Esophagus squamous epithelium (tissue), 5 donors: ENCODE data around the gene PDSS1. TPM values are rescaled to one million over a fixed set of nuclear protein-coding genes. Genes with fewer than 3 reads are reported as not detected.

Experiments used
- DNase-seq: peaks from one replicate; lab custom pipeline; 2025; lab: John Stamatoyannopoulos, UW
- H3K27ac ChIP-seq, 4 donors: fragments of 200-600 bp; sonication (generic); one replicate each; pipeline ENCODE4 v1.5.1; 2016 to 2019; ENCODE audit warnings: mild to moderate bottlenecking in 1 of 4
- H3K27me3 ChIP-seq, 4 donors: fragments of 200-600 bp; sonication (generic); 1 replicate in 3 of 4; 2 replicates in 1 of 4; pipeline versions ENCODE4 v1.5.1 to v1.6.0; 2017 to 2021; ENCODE audit warnings: antibody characterized with exemption in 1 of 4
- H3K36me3 ChIP-seq, 3 donors: fragments of 200-600 bp; sonication (generic); one replicate each; pipeline ENCODE4 v1.5.1; 2016 to 2019
- H3K4me1 ChIP-seq, 3 donors: fragments of 200-600 bp; sonication (generic); one replicate each; pipeline ENCODE4 v1.5.1; 2017 to 2019
- H3K4me3 ChIP-seq, 4 donors: fragments of 200-600 bp; sonication (generic); 1 replicate in 3 of 4; 2 replicates in 1 of 4; pipeline ENCODE4 v1.5.1; 2016 to 2019; ENCODE audit warnings: mild to moderate bottlenecking in 2 of 4, moderate library complexity in 1 of 4
- H3K9me3 ChIP-seq, 3 donors: fragments of 200-600 bp; sonication (generic); one replicate each; pipeline ENCODE4 v1.5.1; 2016 to 2019
- POLR2A ChIP-seq, 4 donors: fragments of 450-650 bp; IDR thresholded peaks; one replicate each; pipeline ENCODE4 v1.6.1; 2017; ENCODE audit warnings: antibody characterized with exemption in 4 of 4, mild to moderate bottlenecking in 4 of 4, moderate library complexity in 3 of 4
- WGBS, 2 donors: methylation state at CpG; one replicate each; pipeline ENCODE4 v1.1.5; 2018; 5-methylcytosine and 5-hydroxymethylcytosine counted together
- intact Hi-C: fragments of 100-400 bp; cut with DNase I; formaldehyde crosslinking; loops from one replicate; pipeline ENCODE4 v1.15.0; 2022
- total RNA-seq, 4 donors: library from RNA; depleted of rRNA; stranded (reverse); fragments of >200 nt; gene quantifications; one replicate each; pipeline ENCODE4 v1.1.0, GENCODE V29; 2016
- TF ChIP-seq, protein P1 (sequence below), 6 experiments: fragments of 450-650 bp in 4 of 6; fragments of 200-600 bp in 2 of 6; sonication (generic) in 2 of 6; IDR thresholded peaks; one replicate each; pipeline ENCODE4 v1.5.1; 2016 to 2019; ENCODE audit warnings: antibody characterized with exemption in 6 of 6, mild to moderate bottlenecking in 4 of 6, moderate library complexity in 4 of 6
- donor health status: DM: yes; HTN: yes; CAD: no.

The PDSS1 gene
- total RNA-seq, 4 donors from 2014 or later, result 7.7 to 21.1 (median 11.7) TPM

DNA sequence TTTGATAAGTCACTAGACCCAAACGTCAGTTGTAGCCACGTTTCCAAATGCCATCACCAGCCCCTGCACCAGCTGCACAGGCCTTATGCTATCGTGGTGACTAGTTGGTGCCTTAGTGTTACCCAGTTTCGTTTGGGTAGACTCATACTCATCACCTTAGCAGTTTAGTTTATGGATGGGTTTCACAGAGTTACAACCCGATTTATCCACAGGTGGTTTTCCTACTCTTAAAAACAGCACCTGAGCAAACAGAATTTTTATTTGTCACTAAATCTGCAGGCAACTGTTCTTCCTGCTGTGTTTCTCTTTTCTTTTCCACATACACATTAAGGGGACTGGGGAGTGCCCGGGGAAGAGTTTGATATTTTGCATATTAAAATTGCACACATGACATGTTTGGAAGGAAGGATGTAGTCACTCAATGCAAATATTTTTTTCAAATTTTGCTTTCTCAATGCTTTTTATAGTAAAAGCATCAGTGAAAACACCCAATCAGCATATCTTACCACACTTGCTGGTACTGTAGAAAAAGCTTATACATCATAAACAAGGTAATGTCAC is 41.6 kb downstream of the PDSS1 start:
- no peak overlapping the region for H3K27ac ChIP-seq
- peaks cover 0 to 26% (median 0%) of the 10 kb centered on the region in 3 donors for H3K4me1 ChIP-seq
- intact Hi-C loops, result loop anchor here (10.0 kb wide), 1 partner anchor 276 kb away; no protein-coding TSS in a partner anchor
- H3K27me3 ChIP-seq, result no peaks in the 10 kb centered on the region
- DNase-seq, result no peak
- 62 to 74% methylated on average over 6 of the region's 6 CpGs for WGBS, 2 donors
- no peak overlapping the region for H3K4me3 ChIP-seq
- H3K36me3 ChIP-seq, result peaks cover 0 to 76% (median 0%) of the 10 kb centered on the region in 3 donors
- TF ChIP-seq POLR2A (IDR thresholded peaks at IDR 0.05), result no peak
- TF ChIP-seq, protein P1, sequence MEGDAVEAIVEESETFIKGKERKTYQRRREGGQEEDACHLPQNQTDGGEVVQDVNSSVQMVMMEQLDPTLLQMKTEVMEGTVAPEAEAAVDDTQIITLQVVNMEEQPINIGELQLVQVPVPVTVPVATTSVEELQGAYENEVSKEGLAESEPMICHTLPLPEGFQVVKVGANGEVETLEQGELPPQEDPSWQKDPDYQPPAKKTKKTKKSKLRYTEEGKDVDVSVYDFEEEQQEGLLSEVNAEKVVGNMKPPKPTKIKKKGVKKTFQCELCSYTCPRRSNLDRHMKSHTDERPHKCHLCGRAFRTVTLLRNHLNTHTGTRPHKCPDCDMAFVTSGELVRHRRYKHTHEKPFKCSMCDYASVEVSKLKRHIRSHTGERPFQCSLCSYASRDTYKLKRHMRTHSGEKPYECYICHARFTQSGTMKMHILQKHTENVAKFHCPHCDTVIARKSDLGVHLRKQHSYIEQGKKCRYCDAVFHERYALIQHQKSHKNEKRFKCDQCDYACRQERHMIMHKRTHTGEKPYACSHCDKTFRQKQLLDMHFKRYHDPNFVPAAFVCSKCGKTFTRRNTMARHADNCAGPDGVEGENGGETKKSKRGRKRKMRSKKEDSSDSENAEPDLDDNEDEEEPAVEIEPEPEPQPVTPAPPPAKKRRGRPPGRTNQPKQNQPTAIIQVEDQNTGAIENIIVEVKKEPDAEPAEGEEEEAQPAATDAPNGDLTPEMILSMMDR (IDR thresholded peaks at IDR 0.05), result no peak
- no peaks in the 10 kb centered on the region for H3K9me3 ChIP-seq

- TF ChIP-seq, protein P1 (IDR thresholded peaks at IDR 0.05), result no peak
- no peak for TF ChIP-seq POLR2A (IDR thresholded peaks at IDR 0.05)
Measured at GRCh38 chr10:26741368-26741767, 43.9 kb downstream of the PDSS1 start.

DNA sequence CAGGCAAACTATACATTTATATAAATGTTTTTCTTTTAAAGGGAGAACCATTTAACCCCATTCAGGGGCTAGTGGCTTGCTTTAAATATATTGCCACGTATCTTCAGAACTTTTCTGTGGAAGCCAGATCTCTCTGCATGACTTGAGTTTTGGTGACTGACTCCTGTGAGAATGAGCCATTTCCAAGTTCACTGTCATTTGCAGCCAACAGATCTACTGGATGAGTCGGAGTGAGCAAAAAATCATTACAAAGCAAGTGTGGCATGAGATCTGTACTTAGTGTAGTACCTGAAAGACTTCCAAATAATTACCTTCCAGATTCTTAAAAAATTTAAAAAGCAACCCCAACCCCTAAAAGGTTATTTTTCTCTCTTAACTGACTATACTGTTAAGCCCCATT is 45.6 kb downstream of the PDSS1 start:
- no peak overlapping the region for H3K27ac ChIP-seq
- H3K9me3 ChIP-seq, result no peaks in the 10 kb centered on the region
- no peaks in the 10 kb centered on the region for H3K27me3 ChIP-seq
- DNase-seq, result no peak
- intact Hi-C loops, result no loop called here
- H3K4me3 ChIP-seq, result no peak overlapping the region
- peaks cover 0 to 14% (median 0%) of the 10 kb centered on the region in 3 donors for H3K4me1 ChIP-seq
- H3K36me3 ChIP-seq, result peaks cover 0 to 84% (median 0%) of the 10 kb centered on the region in 3 donors
- no peak for TF ChIP-seq POLR2A (IDR thresholded peaks at IDR 0.05)
- TF ChIP-seq, protein P1 (IDR thresholded peaks at IDR 0.05), result no peak
- WGBS, 2 donors, result 69 to 94% methylated on average over 2 of the region's 2 CpGs

More at GRCh38 chr10:26741368-26741767, 43.9 kb downstream of the PDSS1 start:
- H3K27ac ChIP-seq, result no peak overlapping the region
- H3K36me3 ChIP-seq, result peaks cover 0 to 83% (median 0%) of the 10 kb centered on the region in 3 donors
- peaks cover 0 to 14% (median 0%) of the 10 kb centered on the region in 3 donors for H3K4me1 ChIP-seq
- no peaks in the 10 kb centered on the region for H3K27me3 ChIP-seq
- H3K4me3 ChIP-seq, result no peak overlapping the region
- intact Hi-C loops, result no loop called here
- H3K9me3 ChIP-seq, result no peaks in the 10 kb centered on the region
- no peak for DNase-seq
- 94 to 96% methylated on average over 3 of the region's 4 CpGs for WGBS, 2 donors

- TF ChIP-seq, protein P1 (IDR thresholded peaks at IDR 0.05), result no peak
- no peak for TF ChIP-seq POLR2A (IDR thresholded peaks at IDR 0.05)
- 80 to 100% methylated on average over 1 of the region's 1 CpG for WGBS, 2 donors
- no peaks in the 10 kb centered on the region for H3K27me3 ChIP-seq
- H3K4me1 ChIP-seq, result peaks cover 0 to 14% (median 0%) of the 10 kb centered on the region in 3 donors
- no peak overlapping the region for H3K27ac ChIP-seq
- no peak overlapping the region for H3K4me3 ChIP-seq
- no peaks in the 10 kb centered on the region for H3K9me3 ChIP-seq
- intact Hi-C loops, result no loop called here
- no peak for DNase-seq
- peaks cover 0 to 89% (median 0%) of the 10 kb centered on the region in 3 donors for H3K36me3 ChIP-seq
Measured at GRCh38 chr10:26743841-26744240, 46.3 kb downstream of the PDSS1 start.

GRCh38 chr10:26746061-26746460 is 48.6 kb downstream of the PDSS1 start:
- intact Hi-C loops, result no loop called here

More at GRCh38 chr10:26746061-26746460, 48.6 kb downstream of the PDSS1 start:
- 70 to 79% methylated on average over 5 of the region's 5 CpGs for WGBS, 2 donors
- no peak overlapping the region for H3K4me3 ChIP-seq
- no peaks in the 10 kb centered on the region for H3K9me3 ChIP-seq
- DNase-seq, result no peak
- H3K27ac ChIP-seq, result no peak overlapping the region
- no peak for TF ChIP-seq POLR2A (IDR thresholded peaks at IDR 0.05)
- TF ChIP-seq, protein P1 (IDR thresholded peaks at IDR 0.05), result no peak
- H3K27me3 ChIP-seq, result no peaks in the 10 kb centered on the region
- no peaks in the 10 kb centered on the region for H3K4me1 ChIP-seq
- H3K36me3 ChIP-seq, result peaks cover 0 to 100% (median 0%) of the 10 kb centered on the region in 3 donors
